SK-N-SH (cell line): ENCODE data around the gene AGPAT3. TPM values are rescaled to one million over a fixed set of nuclear protein-coding genes. Genes with fewer than 3 reads are reported as not detected.
A peak's percentile ranks its signal among the peaks of the same experiment; 100 is the strongest.

Experiments used
- CTCF ChIA-PET: fragments of 300-600, 350-600 bp; formaldehyde crosslinking; extraction: SDS; loops from one replicate; lab custom pipeline; 2021; lab: Yijun Ruan, JAX
- POLR2A ChIA-PET: fragments of 350-600 bp; sonication (Branson Sonifier 250); formaldehyde crosslinking; extraction: SDS; loops from one replicate; lab custom pipeline; 2020; ENCODE audit warnings: antibody characterized with exemption, inconsistent platforms; lab: Yijun Ruan, JAX
- DNase-seq: peaks from one replicate; pipeline ENCODE4 v3.0.0; 2012
- H2AFZ ChIP-seq: fragments of 200-600 bp; sonication (generic); 2 replicates; pipeline ENCODE4 v1.8.1; 2016; ENCODE audit warnings: antibody characterized with exemption, mild to moderate bottlenecking, low read depth
- H3F3A ChIP-seq: fragments of 200-600 bp; sonication (generic); replicated peaks from 2 replicates; pipeline ENCODE3; 2016; ENCODE audit warnings: antibody characterized with exemption, mild to moderate bottlenecking; ENCODE audit not compliant: insufficient read depth
- H3K27ac ChIP-seq, 2 experiments: fragments of 200-500 bp in 1 of 2; fragments of 200-600 bp in 1 of 2; sonication (Bioruptor generic) in 1 of 2; sonication (generic), shearing (Covaris generic) in 1 of 2; 2 replicates each; pipeline versions ENCODE4 v1.5.1 to v1.6.1; 2014 to 2016; ENCODE audit warnings: low read depth in 2 of 2, inconsistent platforms in 1 of 2, low read length in 1 of 2, mild to moderate bottlenecking in 1 of 2, mixed read lengths in 1 of 2
- H3K27me3 ChIP-seq: fragments of 200-600 bp; sonication (generic), shearing (Covaris generic); 2 replicates; pipeline ENCODE4 v1.6.1; 2016; ENCODE audit warnings: mixed run types; ENCODE audit not compliant: insufficient read depth
- H3K36me3 ChIP-seq, 2 experiments: fragments of 200-500 bp in 1 of 2; fragments of 200-600 bp in 1 of 2; sonication (Bioruptor generic) in 1 of 2; sonication (generic) in 1 of 2; replicated peaks in 1 of 2; 2 replicates each; pipeline versions ENCODE3 to v1.5.1; 2014 to 2016; ENCODE audit warnings: low read length in 1 of 2, mild to moderate bottlenecking in 1 of 2; ENCODE audit not compliant: insufficient read depth in 2 of 2, control insufficient read depth in 1 of 2
- H3K4me1 ChIP-seq, 2 experiments: fragments of 200-500 bp in 1 of 2; fragments of 200-600 bp in 1 of 2; sonication (Bioruptor generic) in 1 of 2; sonication (generic), shearing (Covaris generic) in 1 of 2; 2 replicates each; pipeline versions ENCODE4 v1.5.1 to v1.6.1; 2014 to 2016; ENCODE audit warnings: low read depth in 1 of 2, low read length in 1 of 2, mixed run types in 1 of 2; ENCODE audit not compliant: insufficient read depth in 2 of 2, control insufficient read depth in 1 of 2
- H3K4me2 ChIP-seq: fragments of 200-600 bp; sonication (generic), shearing (Covaris generic); 2 replicates; pipeline ENCODE4 v1.6.1; 2017; ENCODE audit warnings: mixed run types
- H3K4me3 ChIP-seq, 2 experiments: fragments of 200-500 bp in 1 of 2; fragments of 200-600 bp in 1 of 2; sonication (Bioruptor generic) in 1 of 2; sonication (generic), shearing (Covaris generic) in 1 of 2; 2 replicates each; pipeline versions ENCODE4 v1.5.1 to v1.8.1; 2014 to 2016; ENCODE audit warnings: low read depth in 2 of 2, inconsistent platforms in 1 of 2, low read length in 1 of 2, mild to moderate bottlenecking in 1 of 2, mixed read lengths in 1 of 2, moderate library complexity in 1 of 2
- H3K79me2 ChIP-seq: fragments of 200-600 bp; sonication (generic); 2 replicates; pipeline ENCODE4 v1.8.1; 2017; ENCODE audit warnings: mild to moderate bottlenecking; ENCODE audit not compliant: insufficient read depth
- H3K9ac ChIP-seq: fragments of 200-600 bp; sonication (generic); 2 replicates; pipeline ENCODE4 v1.6.1; 2017; ENCODE audit warnings: mixed run types
- H3K9me2 ChIP-seq: fragments of 200-600 bp; sonication (generic); 2 replicates; pipeline ENCODE4 v1.6.1; 2017; ENCODE audit warnings: mixed run types
- H3K9me3 ChIP-seq: fragments of 200-600 bp; sonication (generic); 2 replicates; pipeline ENCODE4 v1.6.1; 2017; ENCODE audit warnings: mixed run types, mild to moderate bottlenecking, moderate library complexity
- H4K20me1 ChIP-seq: fragments of 200-600 bp; sonication (generic); 2 replicates; pipeline ENCODE4 v1.6.1; 2017; ENCODE audit warnings: mild to moderate bottlenecking, mixed run types; ENCODE audit not compliant: insufficient read depth
- CHD2 ChIP-seq: fragments of 150-350 bp; IDR thresholded peaks from 2 replicates; pipeline ENCODE4 v1.6.1; 2018; ENCODE audit warnings: low read length; ENCODE audit not compliant: partially characterized antibody
- ELF1 ChIP-seq: IDR thresholded peaks from 2 replicates; pipeline ENCODE4 v1.4.0; 2012
- FOSL2 ChIP-seq: IDR thresholded peaks from 2 replicates; pipeline ENCODE4 v1.4.0; 2012; ENCODE audit warnings: low read depth, mild to moderate bottlenecking, moderate library complexity, borderline replicate concordance
- FOXJ3 ChIP-seq: sonication (generic); formaldehyde crosslinking; IDR thresholded peaks from 2 replicates; pipeline ENCODE4 v1.5.1; 2020; ENCODE audit warnings: mild to moderate bottlenecking, missing genetic modification reagents
- FOXM1 ChIP-seq: IDR thresholded peaks from 2 replicates; pipeline ENCODE4 v1.4.0; 2012; ENCODE audit warnings: low read depth, mild to moderate bottlenecking
- IRF3 ChIP-seq: fragments of 150-350 bp; IDR thresholded peaks from 2 replicates; pipeline ENCODE4 v1.6.1; 2016; ENCODE audit warnings: mild to moderate bottlenecking, low read depth, low read length
- NFIC ChIP-seq: IDR thresholded peaks from 2 replicates; pipeline ENCODE4 v1.4.0; 2012; ENCODE audit warnings: borderline replicate concordance
- NRF1 ChIP-seq: IDR thresholded peaks from 2 replicates; pipeline ENCODE4 v1.6.1; 2012; ENCODE audit warnings: low read depth, mild to moderate bottlenecking, low read length
- POLR2AphosphoS5 ChIP-seq: IDR thresholded peaks from 2 replicates; pipeline ENCODE4 v1.6.1; 2012; ENCODE audit warnings: low read depth, low read length
- RAD21 ChIP-seq: IDR thresholded peaks from 2 replicates; pipeline ENCODE4 v1.6.1; 2012; ENCODE audit warnings: mild to moderate bottlenecking, low read length
- RCOR1 ChIP-seq: fragments of 150-350 bp; IDR thresholded peaks from 2 replicates; pipeline ENCODE4 v1.6.1; 2017; ENCODE audit warnings: antibody characterized with exemption, low read length
- REST ChIP-seq: IDR thresholded peaks from 2 replicates; pipeline ENCODE4 v1.6.1; 2012; ENCODE audit warnings: mild to moderate bottlenecking, low read depth, low read length, moderate library complexity
- RXRA ChIP-seq: IDR thresholded peaks from 2 replicates; pipeline ENCODE4 v1.4.0; 2012; ENCODE audit warnings: low read depth, mild to moderate bottlenecking, borderline replicate concordance
- SMC3 ChIP-seq: IDR thresholded peaks from 2 replicates; pipeline ENCODE4 v1.6.1; 2012; ENCODE audit warnings: low read depth, low read length, improper control_type of control experiment
- WGBS: methylation state at CpG from one replicate; pipeline ENCODE4 v1.1.6; 2017; ENCODE audit warnings: low lambda C conversion rate; 5-methylcytosine and 5-hydroxymethylcytosine counted together
- polyA plus RNA-seq, 3 experiments: library from polyadenylated mRNA; depleted of rRNA; stranded (reverse); fragments of >200 nt; gene quantifications; 2 replicates each; pipeline ENCODE4 v1.2.3, GENCODE V29; 2012
- TF ChIP-seq, protein P1 (sequence below): fragments of 150-350 bp; IDR thresholded peaks from 2 replicates; pipeline ENCODE4 v1.6.1; 2017; ENCODE audit warnings: antibody characterized with exemption, low read length, low read depth, borderline replicate concordance

The AGPAT3 gene
- polyA plus RNA-seq, 1 of the 3 experiments (the other 2 are of a cell fraction): 35.3 TPM

DNA sequence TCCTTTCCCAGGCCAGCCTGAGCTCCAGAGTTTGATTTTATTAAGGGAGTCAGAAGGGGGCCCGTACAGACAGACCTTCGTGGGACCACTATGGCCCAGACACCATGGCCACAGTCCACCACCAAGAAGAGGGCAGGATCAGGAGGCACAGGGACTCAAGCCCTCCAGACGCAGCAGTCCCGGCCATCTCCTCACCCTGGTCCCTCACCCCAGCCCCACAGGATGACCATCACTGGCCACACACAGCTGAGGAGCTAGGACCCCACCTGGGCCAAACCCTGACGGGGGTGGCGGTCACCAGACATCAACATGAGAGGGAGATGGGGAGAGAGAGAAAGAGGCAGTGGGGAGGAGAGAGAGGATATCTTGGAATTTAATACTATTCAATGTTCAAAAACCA, 29.2 kb upstream of the AGPAT3 start:
- TF ChIP-seq, protein P1, sequence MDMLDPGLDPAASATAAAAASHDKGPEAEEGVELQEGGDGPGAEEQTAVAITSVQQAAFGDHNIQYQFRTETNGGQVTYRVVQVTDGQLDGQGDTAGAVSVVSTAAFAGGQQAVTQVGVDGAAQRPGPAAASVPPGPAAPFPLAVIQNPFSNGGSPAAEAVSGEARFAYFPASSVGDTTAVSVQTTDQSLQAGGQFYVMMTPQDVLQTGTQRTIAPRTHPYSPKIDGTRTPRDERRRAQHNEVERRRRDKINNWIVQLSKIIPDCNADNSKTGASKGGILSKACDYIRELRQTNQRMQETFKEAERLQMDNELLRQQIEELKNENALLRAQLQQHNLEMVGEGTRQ: no peak
- TF ChIP-seq REST (no peak), NFIC (no peak), POLR2AphosphoS5 (no peak), RXRA (no peak), CHD2 (no peak), RAD21 (no peak), SMC3 (no peak), RCOR1 (no peak), NRF1 (no peak), FOSL2 (no peak), FOXM1 (no peak), FOXJ3 (CRISPR knock-in tag) (no peak), IRF3 (no peak), ELF1 (no peak)
- H3K9me2 ChIP-seq: no peaks in the 10 kb centered on the region
- 45% methylated on average over 4 of the region's 6 CpGs for WGBS
- H4K20me1 ChIP-seq: no peaks in the 10 kb centered on the region
- DNase-seq: peak; percentile 12
- no peaks in the 10 kb centered on the region for H3F3A ChIP-seq
- H3K4me3 ChIP-seq: no peak overlapping the region
- H3K27me3 ChIP-seq: peaks cover 11% of the 10 kb centered on the region; the same call in 1 of the 2 replicates
- no peaks in the 10 kb centered on the region for H3K4me1 ChIP-seq
- H3K9me3 ChIP-seq: no peaks in the 10 kb centered on the region
- H3K27ac ChIP-seq: no peak overlapping the region
- no peaks in the 10 kb centered on the region for H3K36me3 ChIP-seq
- no peak overlapping the region for H2AFZ ChIP-seq
- no peak overlapping the region for H3K9ac ChIP-seq
- CTCF ChIA-PET: interaction anchor here (1.2 to 1.9 kb wide), 2 partner anchors 26 to 140 kb away, joined by 3 to 12 read pairs; no protein-coding TSS in a partner anchor
- POLR2A ChIA-PET: no interaction called here
- H3K79me2 ChIP-seq: no peaks in the 10 kb centered on the region
- no peak overlapping the region for H3K4me2 ChIP-seq
